ENCODE results near the gene OSBPL9. TPM values are rescaled to one million over a fixed set of nuclear protein-coding genes. Genes with fewer than 3 reads are reported as not detected.

Gene OSBPL9
- polyA plus RNA-seq, 1 donor (not counting 4 experiments of a cell fraction or from before 2014, with no cell fraction given) = 62.7 TPM

DNA sequence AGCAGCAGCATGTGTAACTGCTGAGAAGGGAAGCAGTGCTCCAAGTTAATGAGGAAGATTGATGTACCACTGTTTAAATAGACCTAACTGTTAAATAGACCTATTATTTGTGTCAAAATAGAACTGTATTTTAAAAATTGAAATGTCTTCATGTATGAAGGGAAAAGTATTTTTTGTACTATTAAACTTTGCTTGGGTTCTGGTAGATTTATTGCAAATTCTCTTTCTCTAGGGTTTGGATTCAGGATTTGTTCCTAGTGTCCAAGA, 128.3 kb downstream of the OSBPL9 start:
- DNase-seq (ENCODE audit: low read depth, low spot score) (no peak), FAIRE-seq (no peak)
- Histone ChIP-seq H2AFZ (ENCODE audit: control insufficient read depth, low read length) (no peak overlapping the region), H3K4me2 (ENCODE audit: control insufficient read depth, extremely low read depth, insufficient read depth, low read depth, low read length) (no peak overlapping the region), H3K9me3 (ENCODE audit: control insufficient read depth, low read depth, low read length) (no peaks in the 10 kb centered on the region), H3K27ac (ENCODE audit: control insufficient read depth, insufficient read depth, low read length) (no peak overlapping the region), H3K4me1 (ENCODE audit: control insufficient read depth, extremely low read depth, insufficient read depth, low read length) (no peaks in the 10 kb centered on the region), H3K79me2 (ENCODE audit: control insufficient read depth, insufficient read depth, low read length) (no peaks in the 10 kb centered on the region), H3K27me3 (ENCODE audit: control insufficient read depth, extremely low read depth, insufficient read depth, low read length) (no peaks in the 10 kb centered on the region), H3K9me1 (ENCODE audit: control insufficient read depth, extremely low read depth, insufficient read depth, low read length) (no peaks in the 10 kb centered on the region), H3K9ac (ENCODE audit: control insufficient read depth, extremely low read depth, insufficient read depth, low read length) (no peak overlapping the region), H4K20me1 (ENCODE audit: control insufficient read depth, extremely low read depth, insufficient read depth, low read length) (no peaks in the 10 kb centered on the region), H3K36me3 (ENCODE audit: control insufficient read depth in 2 of 2, extremely low read depth in 1 of 2, insufficient read depth in 2 of 2, low read length in 2 of 2) (no peaks in the 10 kb centered on the region), H3K4me3 (ENCODE audit: control insufficient read depth in 2 of 3, extremely low read depth in 1 of 3, insufficient read depth in 2 of 3, low read depth in 1 of 3, low read length in 3 of 3) (no peak overlapping the region)
- dilution Hi-C loops (cut with MboI; ENCODE audit: extremely low pct_ligation_motif_present, low sequenced_read_pairs) = no loop called here
- TF ChIP-seq, protein P1, sequence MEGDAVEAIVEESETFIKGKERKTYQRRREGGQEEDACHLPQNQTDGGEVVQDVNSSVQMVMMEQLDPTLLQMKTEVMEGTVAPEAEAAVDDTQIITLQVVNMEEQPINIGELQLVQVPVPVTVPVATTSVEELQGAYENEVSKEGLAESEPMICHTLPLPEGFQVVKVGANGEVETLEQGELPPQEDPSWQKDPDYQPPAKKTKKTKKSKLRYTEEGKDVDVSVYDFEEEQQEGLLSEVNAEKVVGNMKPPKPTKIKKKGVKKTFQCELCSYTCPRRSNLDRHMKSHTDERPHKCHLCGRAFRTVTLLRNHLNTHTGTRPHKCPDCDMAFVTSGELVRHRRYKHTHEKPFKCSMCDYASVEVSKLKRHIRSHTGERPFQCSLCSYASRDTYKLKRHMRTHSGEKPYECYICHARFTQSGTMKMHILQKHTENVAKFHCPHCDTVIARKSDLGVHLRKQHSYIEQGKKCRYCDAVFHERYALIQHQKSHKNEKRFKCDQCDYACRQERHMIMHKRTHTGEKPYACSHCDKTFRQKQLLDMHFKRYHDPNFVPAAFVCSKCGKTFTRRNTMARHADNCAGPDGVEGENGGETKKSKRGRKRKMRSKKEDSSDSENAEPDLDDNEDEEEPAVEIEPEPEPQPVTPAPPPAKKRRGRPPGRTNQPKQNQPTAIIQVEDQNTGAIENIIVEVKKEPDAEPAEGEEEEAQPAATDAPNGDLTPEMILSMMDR (optimal IDR thresholded peaks at IDR 0.05 in 1 of 3, IDR thresholded peaks at IDR 0.05 in 1 of 3, conservative IDR thresholded peaks at IDR 0.05 in 1 of 3; ENCODE audit: extremely low read depth in 1 of 3, insufficient read depth in 2 of 3, low read length in 3 of 3) = no peak
- TF ChIP-seq EZH2 (IDR thresholded peaks at IDR 0.05; ENCODE audit: low read length) = no peak

DNA sequence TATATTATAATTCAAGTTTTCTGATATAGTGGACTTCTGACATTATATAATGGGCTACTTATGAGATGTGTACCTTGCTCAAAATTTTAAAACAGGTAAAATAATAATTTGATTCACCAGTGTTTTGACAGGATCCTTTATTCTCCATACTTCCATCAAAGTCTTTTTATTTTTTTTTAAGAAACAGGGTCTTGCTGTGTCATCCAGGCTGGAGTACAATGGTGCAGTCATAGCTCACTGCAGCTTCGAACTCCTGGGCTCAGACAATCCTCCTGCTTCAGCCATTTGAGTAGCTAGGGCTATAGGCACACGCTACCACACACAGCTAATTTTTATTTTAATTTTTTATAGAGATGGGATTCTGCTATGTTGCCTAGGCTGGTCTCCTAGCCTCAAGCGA, 132.3 kb downstream of the OSBPL9 start:
- Histone ChIP-seq H3K9ac (ENCODE audit: control insufficient read depth, extremely low read depth, insufficient read depth, low read length) (no peak overlapping the region), H3K79me2 (ENCODE audit: control insufficient read depth, insufficient read depth, low read length) (no peaks in the 10 kb centered on the region), H3K9me1 (ENCODE audit: control insufficient read depth, extremely low read depth, insufficient read depth, low read length) (no peaks in the 10 kb centered on the region), H3K9me3 (ENCODE audit: control insufficient read depth, low read depth, low read length) (no peaks in the 10 kb centered on the region), H3K27ac (ENCODE audit: control insufficient read depth, insufficient read depth, low read length) (no peak overlapping the region), H3K36me3 (ENCODE audit: control insufficient read depth in 2 of 2, extremely low read depth in 1 of 2, insufficient read depth in 2 of 2, low read length in 2 of 2) (no peaks in the 10 kb centered on the region), H3K4me2 (ENCODE audit: control insufficient read depth, extremely low read depth, insufficient read depth, low read depth, low read length) (no peak overlapping the region), H3K27me3 (ENCODE audit: control insufficient read depth, extremely low read depth, insufficient read depth, low read length) (no peaks in the 10 kb centered on the region), H4K20me1 (ENCODE audit: control insufficient read depth, extremely low read depth, insufficient read depth, low read length) (no peaks in the 10 kb centered on the region), H2AFZ (ENCODE audit: control insufficient read depth, low read length) (no peak overlapping the region), H3K4me1 (ENCODE audit: control insufficient read depth, extremely low read depth, insufficient read depth, low read length) (peaks cover 8% of the 10 kb centered on the region), H3K4me3 (ENCODE audit: control insufficient read depth in 2 of 3, extremely low read depth in 1 of 3, insufficient read depth in 2 of 3, low read depth in 1 of 3, low read length in 3 of 3) (no peak overlapping the region)
- no peak for FAIRE-seq
- no peak for DNase-seq (ENCODE audit: low read depth, low spot score)
- TF ChIP-seq, protein P1 (optimal IDR thresholded peaks at IDR 0.05 in 1 of 3, IDR thresholded peaks at IDR 0.05 in 1 of 3, conservative IDR thresholded peaks at IDR 0.05 in 1 of 3; ENCODE audit: extremely low read depth in 1 of 3, insufficient read depth in 2 of 3, low read length in 3 of 3) = no peak
- no peak for TF ChIP-seq EZH2 (IDR thresholded peaks at IDR 0.05; ENCODE audit: low read length)
- dilution Hi-C loops (cut with MboI; ENCODE audit: extremely low pct_ligation_motif_present, low sequenced_read_pairs) = no loop called here

Measured in keratinocyte (primary cell).